MCF 10A (cell line): Measurements from ENCODE around the gene EIF3J. TPM values are rescaled to one million over a fixed set of nuclear protein-coding genes. Genes with fewer than 3 reads are reported as not detected.

Experiments used
- BruUV-seq: library from RNA; stranded (reverse); fragments of 400-500 nt; replicated peaks from 2 replicates; lab custom pipeline; 2021; lab: Mats Ljungman, UMichigan
- CTCF ChIA-PET: fragments of 300-600 bp; sonication (Branson Sonifier 250); formaldehyde crosslinking; extraction: SDS; loops from one replicate; lab custom pipeline; 2021; ENCODE audit warnings: antibody characterized with exemption, inconsistent platforms; lab: Yijun Ruan, JAX
- POLR2A ChIA-PET: fragments of 300-600, 350-650 bp; sonication (Branson Sonifier 250); formaldehyde crosslinking; extraction: SDS; loops from one replicate; lab custom pipeline; 2020; ENCODE audit warnings: antibody characterized with exemption, inconsistent platforms; lab: Yijun Ruan, JAX
- DNase-seq: peaks from one replicate; pipeline ENCODE4 v3.0.0-alpha.2; 2018; ENCODE audit not compliant: unreplicated experiment
- H3K27ac Mint-ChIP-seq: one replicate; pipeline ENCODE4 v1.8.0; 2022; ENCODE audit warnings: mild to moderate bottlenecking, low read depth, mixed read lengths; ENCODE audit not compliant: unreplicated experiment
- H3K27me3 Mint-ChIP-seq: one replicate; pipeline ENCODE4 v1.8.0; 2022; ENCODE audit warnings: mixed read lengths; ENCODE audit not compliant: insufficient read depth, unreplicated experiment
- H3K36me3 Mint-ChIP-seq: one replicate; pipeline ENCODE4 v1.8.0; 2022; ENCODE audit warnings: mild to moderate bottlenecking, moderate library complexity, mixed read lengths; ENCODE audit not compliant: insufficient read depth, unreplicated experiment
- H3K4me1 Mint-ChIP-seq: one replicate; pipeline ENCODE4 v1.8.0; 2022; ENCODE audit warnings: mixed read lengths; ENCODE audit not compliant: insufficient read depth, unreplicated experiment
- H3K4me3 Mint-ChIP-seq: one replicate; pipeline ENCODE4 v1.8.0; 2022; ENCODE audit warnings: mild to moderate bottlenecking, moderate library complexity, mixed read lengths; ENCODE audit not compliant: unreplicated experiment
- H3K9me3 Mint-ChIP-seq: one replicate; pipeline ENCODE4 v1.8.0; 2022; ENCODE audit warnings: mixed read lengths; ENCODE audit not compliant: unreplicated experiment
- CTCF ChIP-seq: fragments of 200-600 bp; IDR thresholded peaks from one replicate; pipeline ENCODE4 v1.8.0; 2022; ENCODE audit warnings: antibody characterized with exemption, mild to moderate bottlenecking; ENCODE audit not compliant: unreplicated experiment
- intact Hi-C: fragments of 100-400 bp; cut with micrococcal nuclease; formaldehyde crosslinking; loops from 2 replicates; pipeline ENCODE4 v1.14.1; 2022
- total RNA-seq: library from RNA; stranded (reverse); gene quantifications from 2 replicates; pipeline ENCODE4 v1.2.3, GENCODE V29; 2022

Gene EIF3J
- total RNA-seq, 1 experiment from 2014 or later, result 213 TPM

DNA sequence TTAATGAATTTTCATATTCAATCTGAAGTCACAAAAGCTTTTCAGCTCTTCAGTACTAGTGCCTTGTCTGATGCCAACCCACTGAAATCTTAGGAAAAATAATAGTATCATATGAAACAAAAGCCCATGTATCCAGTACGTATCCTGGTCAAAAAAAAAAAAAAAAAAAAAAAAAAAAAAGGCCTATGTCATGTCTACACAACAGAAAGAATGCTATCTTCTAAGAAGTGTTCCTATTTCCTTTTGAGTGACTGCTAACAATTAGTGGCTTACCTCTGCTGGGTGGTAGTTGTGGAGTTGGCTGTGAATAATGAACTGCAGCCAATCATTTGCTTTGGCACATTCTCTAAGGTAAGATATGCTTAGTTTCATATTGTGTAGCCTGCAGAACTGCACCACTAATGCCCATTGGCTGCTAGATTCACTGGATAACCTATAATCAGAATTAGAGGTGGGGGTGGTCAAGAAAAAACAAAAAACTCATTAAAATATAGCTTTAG, 59.6 kb downstream of the EIF3J start:
- Mint-ChIP-seq H3K27ac (no peak overlapping the region), H3K27me3 (no peaks in the 10 kb centered on the region), H3K4me1 (no peaks in the 10 kb centered on the region), H3K4me3 (no peak overlapping the region), H3K9me3 (no peaks in the 10 kb centered on the region), H3K36me3 (peaks cover 90% of the 10 kb centered on the region)
- ChIA-PET POLR2A (interaction anchor here (1.1 kb wide), 1 partner anchor 11 kb away, joined by 3 read pairs; no protein-coding TSS in a partner anchor), CTCF (interaction anchor here (0.6 to 1.7 kb wide), 2 partner anchors 12 to 18 kb away, joined by 3 to 7 read pairs; no protein-coding TSS in a partner anchor)
- no TSS peak for BruUV-seq
- TF ChIP-seq CTCF, result no peak
- intact Hi-C loops, result no loop called here
- no peak for DNase-seq

GRCh38 chr15:44598066-44598465, 61.1 kb downstream of the EIF3J start:
- ChIA-PET POLR2A (no interaction called here), CTCF (interaction anchor here (0.7 to 2.7 kb wide), 6 partner anchors 8 to 138 kb away, joined by 3 to 9 read pairs (median 4); partner anchors contain the start of gene TRIM69)
- Mint-ChIP-seq H3K36me3 (peaks cover 90% of the 10 kb centered on the region), H3K9me3 (no peaks in the 10 kb centered on the region), H3K4me3 (no peak overlapping the region), H3K27me3 (no peaks in the 10 kb centered on the region), H3K27ac (no peak overlapping the region), H3K4me1 (no peaks in the 10 kb centered on the region)
- intact Hi-C loops, result no loop called here
- TF ChIP-seq CTCF, result no peak
- no peak for DNase-seq
- BruUV-seq, result no TSS peak

GRCh38 chr15:44598892-44599291, 61.9 kb downstream of the EIF3J start:
- POLR2A ChIA-PET, result no interaction called here
- CTCF ChIA-PET, result interaction anchor here (0.7 to 2.7 kb wide), 5 partner anchors 9 to 30 kb away, joined by 3 to 9 read pairs (median 3); no protein-coding TSS in a partner anchor
- intact Hi-C loops, result no loop called here
- H3K27ac Mint-ChIP-seq, result no peak overlapping the region
- no peaks in the 10 kb centered on the region for H3K27me3 Mint-ChIP-seq
- DNase-seq, result no peak
- H3K9me3 Mint-ChIP-seq, result no peaks in the 10 kb centered on the region
- H3K4me1 Mint-ChIP-seq, result no peaks in the 10 kb centered on the region
- no TSS peak for BruUV-seq
- peaks cover 90% of the 10 kb centered on the region for H3K36me3 Mint-ChIP-seq
- H3K4me3 Mint-ChIP-seq, result no peak overlapping the region
- no peak for TF ChIP-seq CTCF

DNA sequence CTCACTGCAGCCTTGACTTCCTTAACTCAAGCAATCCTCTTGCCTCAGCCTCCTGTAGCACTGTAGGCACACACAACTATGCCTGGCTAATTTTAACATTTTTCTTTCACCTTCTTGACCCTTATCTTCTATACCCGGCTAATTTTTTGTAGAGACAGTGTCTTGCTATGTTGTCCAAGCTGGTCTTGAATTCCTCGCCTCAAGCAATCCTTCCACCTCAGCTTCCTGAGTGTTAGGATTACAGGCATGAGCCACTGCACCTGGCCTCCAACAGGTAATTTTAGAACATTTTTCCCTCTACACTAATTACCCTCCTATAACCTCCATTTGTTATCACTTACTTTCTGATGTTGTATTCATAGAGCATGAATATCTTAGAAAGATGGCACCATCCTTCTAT, 66.2 kb downstream of the EIF3J start:
- intact Hi-C loops, result no loop called here
- no peaks in the 10 kb centered on the region for H3K27me3 Mint-ChIP-seq
- no peak overlapping the region for H3K27ac Mint-ChIP-seq
- no peaks in the 10 kb centered on the region for H3K9me3 Mint-ChIP-seq
- CTCF ChIA-PET, result interaction anchor here (0.6 to 1.6 kb wide), 5 partner anchors 15 to 136 kb away, joined by 3 to 5 read pairs (median 3); no protein-coding TSS in a partner anchor
- TF ChIP-seq CTCF, result no peak
- POLR2A ChIA-PET, result no interaction called here
- H3K4me1 Mint-ChIP-seq, result no peaks in the 10 kb centered on the region
- H3K36me3 Mint-ChIP-seq, result peaks cover 88% of the 10 kb centered on the region
- DNase-seq, result no peak
- H3K4me3 Mint-ChIP-seq, result no peak overlapping the region
- no TSS peak for BruUV-seq
